Stomach (tissue), 9 donors: ENCODE measurements around the gene NRP2. TPM values are rescaled to one million over a fixed set of nuclear protein-coding genes. Genes with fewer than 3 reads are reported as not detected.

Experiments used
- DNase-seq, 2 donors: peaks; one replicate each; pipeline versions ENCODE4 v3.0.0 to v3.0.0-alpha.2; 2013 to 2019
- H3K27ac ChIP-seq, 5 donors: fragments of 200-600 bp in 4 of 5; sonication (generic) in 4 of 5; one replicate each; pipeline ENCODE4 v1.5.1; 2013 to 2019; ENCODE audit warnings: mild to moderate bottlenecking in 1 of 5, moderate library complexity in 1 of 5
- H3K27me3 ChIP-seq, 3 donors: fragments of 200-600 bp; sonication (generic); one replicate each; pipeline ENCODE4 v1.5.1; 2017 to 2019; ENCODE audit warnings: mixed run types in 1 of 3
- H3K36me3 ChIP-seq, 4 donors: fragments of 200-600 bp; sonication (generic); 1 replicate in 3 of 4; 2 replicates in 1 of 4; pipeline ENCODE4 v1.5.1; 2016 to 2019
- H3K4me1 ChIP-seq, 4 donors: fragments of 200-600 bp; sonication (generic); one replicate each; pipeline ENCODE4 v1.5.1; 2016 to 2019
- H3K4me3 ChIP-seq, 4 donors: fragments of 200-600 bp; sonication (generic) in 3 of 4; one replicate each; pipeline ENCODE4 v1.5.1; 2016 to 2019; ENCODE audit warnings: mild to moderate bottlenecking in 1 of 4
- H3K9me3 ChIP-seq, 4 donors: fragments of 200-600 bp; sonication (generic); one replicate each; pipeline ENCODE4 v1.5.1; 2016 to 2019
- CTCF ChIP-seq, 7 experiments: fragments of 450-650 bp in 4 of 7; fragments of 200-600 bp in 3 of 7; sonication (generic) in 3 of 7; IDR thresholded peaks; one replicate each; pipeline ENCODE4 v1.5.1; 2016 to 2019; ENCODE audit warnings: antibody characterized with exemption in 7 of 7, control low read depth in 2 of 7, mild to moderate bottlenecking in 1 of 7
- EP300 ChIP-seq: sonication (generic); formaldehyde crosslinking; IDR thresholded peaks from one replicate; pipeline ENCODE4 v1.6.1; 2017; ENCODE audit warnings: antibody characterized with exemption
- POLR2A ChIP-seq, 4 donors: fragments of 450-650 bp; IDR thresholded peaks; one replicate each; pipeline ENCODE4 v1.6.1; 2016; ENCODE audit warnings: antibody characterized with exemption in 4 of 4, control low read depth in 2 of 4, mild to moderate bottlenecking in 1 of 4, moderate library complexity in 1 of 4
- POLR2AphosphoS5 ChIP-seq, 3 donors: sonication (generic); formaldehyde crosslinking; IDR thresholded peaks; one replicate each; pipeline ENCODE4 v1.6.1; 2016; ENCODE audit warnings: antibody characterized with exemption in 3 of 3
- WGBS, 5 donors: extraction: QIAGEN DNeasy Blood & Tissue Kit in 3 of 5; methylation state at CpG; one replicate each; pipeline versions ENCODE4 v1.1.5 to v1.1.7; 2013 to 2018; 5-methylcytosine and 5-hydroxymethylcytosine counted together
- intact Hi-C: fragments of 100-400 bp; cut with DNase I; formaldehyde crosslinking; loops from one replicate; pipeline ENCODE4 v1.15.1; 2023; ENCODE audit warnings: low total_unique reads
- polyA plus RNA-seq, 3 donors: library from polyadenylated mRNA; stranded (reverse); fragments of 200-250 nt; gene quantifications; one replicate each; pipeline ENCODE4 v1.2.3, GENCODE V29; 2013
- total RNA-seq, 5 donors: library from RNA; depleted of rRNA; stranded (reverse); fragments of >200 nt; gene quantifications; one replicate each; pipeline versions ENCODE4 v1.1.0 to v1.2.3, GENCODE V29; 2014 to 2016
- donor health status: healthy with polysubstance abuse.
- donor health status: Bipolar disorder and iron deficiency.
- donor health status: healthy.

NRP2 gene
- total and polyA plus RNA-seq, 8 donors: 0.92 to 166 (median 31.6) TPM

DNA sequence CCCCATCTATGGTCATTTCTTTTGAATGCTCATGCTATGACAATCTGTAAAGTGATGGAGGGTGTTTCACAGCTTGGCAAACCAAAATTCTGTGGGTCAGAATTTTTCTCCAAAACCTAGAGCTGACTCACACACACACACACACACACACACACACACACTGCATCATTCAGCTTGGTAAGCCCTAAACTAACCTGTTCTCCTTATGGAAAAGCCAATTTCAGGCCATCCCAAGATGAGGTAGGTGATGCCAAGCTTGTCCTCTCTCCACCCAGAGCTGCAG, 45.0 kb upstream of the NRP2 start:
- DNase-seq: no peak
- H3K27ac ChIP-seq: no peak overlapping the region
- H3K9me3 ChIP-seq: peaks cover 0 to 9% (median 5%) of the 10 kb centered on the region in 4 donors
- no peaks in the 10 kb centered on the region for H3K4me1 ChIP-seq
- no peaks in the 10 kb centered on the region for H3K36me3 ChIP-seq
- H3K4me3 ChIP-seq: no peak overlapping the region
- no peaks in the 10 kb centered on the region for H3K27me3 ChIP-seq
- no peak for TF ChIP-seq POLR2A (IDR thresholded peaks at IDR 0.05)
- no peak for TF ChIP-seq CTCF (IDR thresholded peaks at IDR 0.05)
- no peak for TF ChIP-seq POLR2AphosphoS5 (IDR thresholded peaks at IDR 0.05)
- TF ChIP-seq EP300: no peak
- intact Hi-C loops: no loop called here

DNA sequence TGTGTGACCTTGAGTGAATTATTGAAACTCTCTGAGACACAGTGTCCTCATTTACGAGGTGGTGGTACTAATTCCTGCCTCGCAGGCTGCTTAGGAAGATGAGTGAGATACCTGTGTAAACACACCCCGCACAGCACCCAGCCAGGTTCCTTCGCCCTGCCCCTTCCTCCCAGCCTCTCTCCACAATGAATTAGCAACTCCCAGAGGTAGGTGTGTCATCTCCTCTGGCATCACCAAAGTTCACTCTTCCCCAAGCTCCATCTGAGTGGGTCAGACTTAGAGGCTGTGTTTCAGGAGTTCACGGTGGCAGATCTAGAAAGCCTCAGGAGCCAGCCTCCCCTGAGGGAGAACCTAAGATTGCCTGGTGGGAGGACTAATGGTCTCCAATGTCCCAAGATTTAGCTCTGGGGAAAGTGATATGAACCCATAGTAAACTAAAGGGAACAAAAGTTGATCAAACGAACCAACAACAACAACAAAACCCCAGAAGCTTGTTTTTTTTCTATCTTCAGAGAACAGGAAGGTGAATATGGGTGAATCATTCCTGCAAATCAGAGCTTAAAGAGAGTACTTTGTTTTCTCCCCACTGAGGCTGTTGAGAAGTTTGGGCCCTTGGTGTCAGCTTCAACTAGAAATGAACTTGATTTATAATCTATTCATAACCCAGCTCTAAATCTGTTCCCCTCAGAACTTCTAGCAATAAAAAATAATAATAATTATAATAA, 44.4 kb upstream of the NRP2 start:
- no peak for DNase-seq
- Histone ChIP-seq H3K4me3 (no peak overlapping the region), H3K36me3 (no peaks in the 10 kb centered on the region), H3K4me1 (no peaks in the 10 kb centered on the region), H3K27me3 (peaks cover 0 to under 1% (median 0%) of the 10 kb centered on the region in 3 donors), H3K27ac (no peak overlapping the region), H3K9me3 (peaks cover 0 to 9% (median 5%) of the 10 kb centered on the region in 4 donors)
- WGBS, 5 donors: 48 to 69% (median 64%) methylated on average over 6 of the region's 6 CpGs
- TF ChIP-seq POLR2AphosphoS5 (IDR thresholded peaks at IDR 0.05) (no peak), CTCF (IDR thresholded peaks at IDR 0.05) (no peak), EP300 (no peak), POLR2A (IDR thresholded peaks at IDR 0.05) (no peak)
- intact Hi-C loops: no loop called here

DNA sequence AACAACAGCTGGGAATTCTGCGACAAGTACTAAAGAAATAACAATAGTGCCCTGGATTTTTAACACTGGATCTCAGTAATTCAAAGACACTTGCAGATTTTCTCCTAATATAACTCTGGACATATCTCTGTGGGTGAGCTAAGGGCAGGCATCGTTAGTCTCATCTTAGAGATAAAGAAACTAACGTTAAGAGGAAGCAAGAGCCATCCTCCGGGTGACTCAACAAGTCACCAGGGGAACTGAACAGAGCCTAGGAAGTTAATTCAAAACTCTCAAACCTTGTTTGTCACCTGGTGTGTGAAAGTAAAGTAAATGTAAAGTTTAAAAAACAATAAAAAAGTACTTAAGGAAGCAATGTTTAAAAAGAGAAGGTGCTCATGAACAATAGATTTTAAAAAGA, 41.6 kb upstream of the NRP2 start:
- Histone ChIP-seq H3K36me3 (no peaks in the 10 kb centered on the region), H3K9me3 (peaks cover 0 to 9% (median 5%) of the 10 kb centered on the region in 4 donors), H3K4me3 (no peak overlapping the region), H3K27ac (no peak overlapping the region), H3K4me1 (no peaks in the 10 kb centered on the region), H3K27me3 (peaks cover 0 to 11% (median 0%) of the 10 kb centered on the region in 3 donors)
- 58 to 70% (median 66%) methylated on average over 4 of the region's 4 CpGs for WGBS, 5 donors
- no peak for TF ChIP-seq POLR2AphosphoS5 (IDR thresholded peaks at IDR 0.05)
- TF ChIP-seq CTCF (IDR thresholded peaks at IDR 0.05): no peak
- no peak for TF ChIP-seq EP300
- no peak for TF ChIP-seq POLR2A (IDR thresholded peaks at IDR 0.05)
- intact Hi-C loops: no loop called here
- no peak for DNase-seq

GRCh38 chr2:205642599-205643356, 39.5 kb upstream of the NRP2 start:
- Histone ChIP-seq H3K9me3 (peaks cover 0 to 9% (median 5%) of the 10 kb centered on the region in 4 donors), H3K27ac (no peak overlapping the region), H3K36me3 (no peaks in the 10 kb centered on the region), H3K27me3 (peaks cover 0 to 11% (median 0%) of the 10 kb centered on the region in 3 donors), H3K4me1 (no peaks in the 10 kb centered on the region), H3K4me3 (no peak overlapping the region)
- TF ChIP-seq POLR2A (IDR thresholded peaks at IDR 0.05) (no peak), EP300 (no peak), CTCF (IDR thresholded peaks at IDR 0.05) (no peak), POLR2AphosphoS5 (IDR thresholded peaks at IDR 0.05) (no peak)
- intact Hi-C loops: no loop called here
- WGBS, 5 donors: 28 to 51% (median 40%) methylated on average over 6 of the region's 6 CpGs
- DNase-seq: peak in 1 of 2 donors; percentile 15
